NCI-H128 (cell line): ENCODE results near the gene MGMT.

Experiments used
- DNase-seq: peaks from one replicate; lab custom pipeline; 2025; ENCODE audit not compliant: unreplicated experiment; lab: John Stamatoyannopoulos, UW

Gene MGMT

DNA sequence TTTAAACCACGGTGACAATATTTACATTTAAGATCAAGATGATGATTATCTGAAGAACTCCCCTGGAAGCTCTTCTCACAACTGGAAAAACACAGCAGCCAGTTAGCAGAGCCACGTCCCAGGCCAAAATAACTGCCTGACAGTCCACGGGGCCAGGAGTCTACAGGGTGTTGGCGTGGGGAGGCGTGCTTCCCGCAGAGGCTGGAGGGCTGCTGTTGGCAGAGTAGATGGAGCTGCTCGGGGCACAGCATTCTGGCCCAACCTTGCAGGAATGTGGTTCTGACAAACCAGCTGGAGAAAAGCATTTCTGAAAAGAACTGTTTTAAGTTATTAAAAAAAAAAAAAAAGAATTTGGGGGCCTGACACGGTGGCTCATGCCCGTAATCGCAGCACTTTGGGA, 319.2 kb downstream of the MGMT start:
- no peak for DNase-seq

DNA sequence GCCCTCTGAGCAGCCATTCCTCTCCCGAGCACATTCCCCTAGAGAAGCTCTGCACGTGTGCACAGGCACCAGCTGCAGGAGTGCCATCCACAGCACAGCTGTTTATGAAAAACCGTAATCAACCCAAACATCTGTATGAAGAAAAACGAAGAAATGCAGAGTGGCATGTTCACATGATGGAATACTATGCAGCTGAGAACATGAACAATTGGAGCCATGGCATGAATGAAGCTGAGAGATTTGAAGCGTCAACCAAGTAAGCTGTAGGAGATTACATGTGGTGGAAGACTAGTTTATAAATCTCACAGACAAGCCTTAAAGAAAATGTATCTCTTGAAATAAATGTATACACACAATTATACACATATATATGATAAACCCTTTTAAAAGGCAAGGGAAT, 320.5 kb downstream of the MGMT start:
- no peak for DNase-seq

- no peak for DNase-seq
Observed at GRCh38 chr10:129788215-129788614, 321.2 kb downstream of the MGMT start.

DNA sequence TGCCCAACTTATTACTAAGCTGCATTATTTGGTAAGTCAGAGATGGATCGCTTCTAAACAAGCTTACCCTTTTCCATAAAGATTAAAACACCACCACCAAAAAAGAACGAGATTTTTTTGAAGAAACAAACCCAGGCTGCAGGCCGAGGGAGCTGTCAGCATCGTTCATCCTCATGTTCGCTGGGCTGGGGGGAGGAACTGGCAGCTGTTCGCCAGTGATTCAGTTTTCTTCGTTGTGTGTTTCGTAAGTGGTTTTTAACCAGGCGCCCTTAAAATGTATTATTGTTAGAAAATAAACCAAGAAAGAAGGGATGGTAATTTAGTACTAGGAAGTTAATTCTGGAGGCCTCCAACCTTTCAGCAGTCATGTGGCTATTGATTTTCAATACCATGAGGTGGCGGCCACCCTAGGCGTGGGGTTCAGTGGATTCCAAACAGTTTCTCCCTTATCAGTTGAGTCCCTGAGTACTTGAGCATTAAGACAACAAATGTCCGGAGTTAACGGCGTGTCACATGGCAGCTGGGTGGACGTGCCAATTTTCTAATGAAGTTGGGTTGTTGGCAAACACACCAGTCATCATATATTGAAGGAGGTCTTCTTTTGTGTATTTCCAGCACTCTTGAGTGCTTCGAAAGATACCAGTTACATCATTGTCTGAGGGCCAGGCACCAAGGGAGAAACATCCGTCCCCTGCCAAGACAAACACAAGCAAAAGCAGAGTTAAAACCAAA, 323.8 kb downstream of the MGMT start:
- DNase-seq: no peak

DNA sequence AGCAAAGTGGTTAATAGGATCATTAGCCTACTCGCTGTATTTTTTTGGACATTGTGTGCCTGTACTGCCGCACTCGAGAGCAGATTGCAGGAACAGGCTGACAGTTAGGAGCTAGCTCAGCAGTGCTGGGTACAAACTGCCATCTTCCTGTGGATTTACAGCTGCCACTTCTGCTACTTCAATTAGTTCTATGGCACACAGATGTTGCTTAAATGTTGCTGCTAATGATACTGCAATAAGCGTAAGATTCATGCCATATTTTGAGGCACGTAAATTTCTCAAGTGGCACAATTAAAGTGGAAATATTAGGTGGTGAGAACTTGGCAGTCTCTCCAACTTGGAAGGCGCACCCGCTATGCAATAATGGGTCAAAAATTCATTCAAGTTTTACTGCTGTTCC, 325.1 kb downstream of the MGMT start:
- DNase-seq: no peak

DNA sequence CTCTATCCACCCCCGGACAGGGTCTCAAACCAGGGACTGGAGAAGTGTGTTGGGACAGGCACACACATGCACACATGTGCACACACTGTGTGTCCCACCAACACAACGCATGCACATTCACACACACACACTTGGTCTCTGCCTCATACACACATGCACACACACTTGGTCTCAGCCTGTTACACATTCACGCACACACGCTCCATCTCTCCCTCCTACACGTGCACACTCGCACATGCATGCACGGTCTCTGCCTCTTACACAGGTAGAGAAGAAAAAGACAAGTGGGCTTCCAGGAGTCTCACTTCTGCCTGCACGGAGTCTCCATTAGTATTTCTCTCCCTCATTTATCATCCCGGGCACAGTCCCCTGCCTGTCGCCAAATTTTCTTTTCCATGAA, 325.8 kb downstream of the MGMT start:
- no peak for DNase-seq

DNA sequence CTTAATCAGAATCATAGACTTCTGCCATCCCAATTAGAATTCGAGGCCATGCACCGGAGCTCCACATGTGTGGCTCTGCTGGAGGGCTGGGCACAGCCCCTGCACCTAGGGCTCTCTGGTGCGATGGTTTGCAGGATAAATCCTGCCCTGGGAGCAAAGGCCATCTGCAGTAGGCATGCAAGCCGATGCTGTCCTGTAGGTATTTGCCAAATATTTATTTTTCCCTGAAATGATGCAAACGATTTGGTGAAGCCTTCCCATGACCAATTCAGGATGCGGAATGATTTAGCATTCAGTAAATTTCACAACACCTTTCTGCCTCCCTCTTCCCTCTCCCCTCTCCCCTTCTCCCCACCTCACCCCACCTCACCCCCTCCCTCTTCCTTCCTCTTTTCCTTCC, 326.4 kb downstream of the MGMT start:
- DNase-seq: no peak

DNA sequence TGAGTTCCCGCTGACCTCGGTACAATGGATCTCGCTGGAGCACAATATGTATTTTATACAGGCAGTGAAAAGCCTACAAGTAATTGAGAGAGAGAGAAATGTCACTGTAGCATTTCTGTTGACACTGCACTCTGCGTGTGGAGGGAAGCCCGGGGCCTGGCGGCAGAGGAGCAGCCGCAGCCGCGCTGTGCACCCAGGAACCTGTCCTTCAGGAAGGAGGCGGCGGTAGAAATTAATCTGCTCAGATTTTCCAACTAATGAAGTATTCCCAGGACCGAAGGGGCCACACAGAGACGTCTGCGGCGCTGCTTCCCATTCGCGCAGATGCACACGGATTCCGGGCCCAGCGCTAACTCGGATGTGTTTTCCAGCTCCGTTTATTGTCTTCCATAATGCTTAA, 327.0 kb downstream of the MGMT start:
- DNase-seq: no peak

GRCh38 chr10:129796710-129797420, 329.8 kb downstream of the MGMT start:
- no peak for DNase-seq

DNA sequence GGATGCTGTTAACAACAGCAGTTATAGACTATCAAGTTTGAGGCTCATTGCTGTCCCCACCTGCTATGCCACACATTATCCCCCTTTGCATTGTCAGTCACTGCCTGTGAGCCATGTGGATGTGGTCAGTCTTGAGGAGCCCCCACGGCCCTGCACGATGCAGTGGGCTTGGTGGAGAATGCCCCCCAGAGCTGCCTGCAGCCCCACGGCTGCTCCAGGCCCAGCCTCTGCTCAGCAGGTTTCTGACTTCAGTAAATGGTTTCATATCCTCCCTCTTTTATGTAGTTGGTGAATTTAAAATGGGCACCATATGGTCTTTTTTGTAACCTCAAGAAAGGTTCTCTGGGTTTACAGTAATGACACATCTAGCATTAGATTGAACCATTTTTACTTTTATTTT, 332.9 kb downstream of the MGMT start:
- DNase-seq: no peak

- no peak for DNase-seq
Observed at GRCh38 chr10:129800796-129801340, 333.8 kb downstream of the MGMT start.

DNA sequence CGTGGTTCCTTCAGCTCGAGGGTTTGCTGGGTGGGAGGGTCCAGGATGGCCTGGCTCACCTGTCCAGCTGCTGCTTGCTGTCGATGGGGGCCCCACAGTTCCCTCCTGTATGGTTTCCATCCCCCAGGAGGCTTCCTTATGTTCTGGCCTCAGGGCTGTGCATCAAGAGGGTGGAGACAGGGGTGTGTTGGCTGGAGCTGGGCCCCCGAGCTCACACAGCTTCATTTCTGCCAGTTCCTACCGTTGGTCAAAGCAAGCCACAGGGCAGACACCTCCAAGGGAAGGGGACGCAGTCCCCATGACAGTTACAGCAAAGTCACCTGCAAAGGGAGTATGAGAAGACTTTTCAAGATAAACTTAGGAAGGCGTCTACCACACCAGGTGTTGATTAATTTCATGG, 340.2 kb downstream of the MGMT start:
- DNase-seq: no peak

GRCh38 chr10:129808092-129808983, 341.3 kb downstream of the MGMT start:
- DNase-seq: no peak

DNA sequence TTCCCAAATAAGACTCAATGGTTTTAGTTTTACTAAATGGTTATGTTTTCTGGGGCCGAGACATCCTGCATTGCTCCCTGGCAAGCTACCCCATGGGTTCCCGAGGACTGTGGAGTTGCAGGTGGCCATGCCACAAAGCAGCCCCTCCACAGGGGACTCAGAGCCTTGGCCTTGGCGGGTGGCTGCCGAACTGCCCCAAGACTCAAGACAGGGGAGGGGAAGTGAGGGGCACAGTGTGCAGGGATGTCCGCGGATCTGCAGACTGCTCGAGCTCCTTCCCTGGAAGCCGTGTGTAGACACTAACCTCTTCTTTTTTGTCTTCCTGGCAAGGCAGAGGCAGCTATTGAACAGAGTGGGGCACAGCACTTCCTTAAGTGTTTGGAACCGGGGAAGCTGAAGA, 342.4 kb downstream of the MGMT start:
- DNase-seq: no peak

DNA sequence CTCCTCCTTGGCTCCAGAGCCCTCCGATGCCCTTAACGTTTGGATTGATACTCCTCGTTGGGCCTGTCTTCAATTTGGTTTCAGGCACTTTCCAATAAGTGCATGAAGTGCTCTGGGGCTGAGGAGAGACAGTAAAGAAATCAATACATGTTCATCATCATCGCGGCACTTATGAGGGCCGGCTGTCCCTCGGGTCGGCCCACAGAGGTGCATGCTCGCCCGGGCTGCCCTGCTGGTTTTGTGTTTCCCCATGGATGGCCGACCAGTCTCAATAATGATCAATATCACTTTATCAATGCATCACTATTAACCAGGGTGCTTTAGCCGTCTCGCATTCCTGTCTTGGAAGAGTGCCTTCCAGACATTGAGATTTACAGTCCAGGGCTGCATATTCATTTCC, 342.8 kb downstream of the MGMT start:
- no peak for DNase-seq

GRCh38 chr10:129811208-129811607, 344.2 kb downstream of the MGMT start:
- DNase-seq: no peak

- no peak for DNase-seq
Observed at GRCh38 chr10:129812398-129812797, 345.4 kb downstream of the MGMT start.

GRCh38 chr10:129814681-129815646, 347.9 kb downstream of the MGMT start:
- no peak for DNase-seq

DNA sequence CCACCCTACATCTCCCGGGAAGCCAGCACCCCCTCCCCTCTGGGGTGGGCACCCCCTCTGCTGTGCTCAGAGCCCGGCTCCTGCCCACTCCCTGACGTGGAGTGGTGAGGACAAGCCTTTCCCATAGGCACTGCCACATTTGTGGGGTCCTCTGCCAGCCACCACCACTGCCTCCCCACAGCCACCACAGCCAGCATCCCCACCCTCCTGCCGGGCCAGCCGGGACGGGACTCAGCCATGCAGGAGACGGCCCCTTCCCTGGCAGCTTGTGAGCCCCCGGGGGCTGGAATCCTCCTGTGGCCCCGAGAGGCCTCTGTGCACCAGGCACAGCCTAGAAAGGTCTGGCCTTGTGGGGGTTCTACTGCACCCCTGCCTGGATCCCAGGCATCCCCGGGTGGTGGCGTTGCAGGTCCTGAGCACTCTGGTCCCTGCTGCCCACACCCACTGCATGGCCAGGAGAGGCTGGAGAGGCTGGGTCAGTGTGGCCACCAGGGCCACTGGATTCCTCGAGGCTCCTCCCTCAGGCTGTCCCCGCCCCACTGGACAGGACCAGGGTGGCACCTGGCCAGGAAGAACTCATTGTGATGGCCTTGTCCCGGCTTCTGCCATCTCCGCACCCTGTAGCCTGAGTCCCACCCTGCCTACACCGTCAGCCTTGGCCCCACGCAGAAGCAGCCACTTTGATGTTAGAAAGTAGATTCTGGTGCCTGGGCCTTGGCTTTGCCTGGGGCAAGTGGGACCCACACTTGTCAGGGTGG, 349.0 kb downstream of the MGMT start:
- DNase-seq: no peak

- no peak for DNase-seq
Observed at GRCh38 chr10:129816656-129817045, 349.6 kb downstream of the MGMT start.
